BLaER1 (cell line): Measurements from ENCODE around the gene TBXAS1.
"Not testable (repeated sequence)": the region's sequence is repeated elsewhere in the genome, so short reads cannot be mapped to it uniquely, and the experiment has no call there.

Source experiments
- H3K27ac ChIP-seq: shearing (Covaris generic); formaldehyde crosslinking; 2 replicates; pipeline ENCODE4 v1.8.1; 2022
- H3K27me3 ChIP-seq: shearing (Covaris generic); formaldehyde crosslinking; 2 replicates; pipeline ENCODE4 v1.8.1; 2022
- H3K36me3 ChIP-seq: shearing (Covaris generic); formaldehyde crosslinking; 2 replicates; pipeline ENCODE4 v1.8.1; 2022
- H3K4me1 ChIP-seq: shearing (Covaris generic); formaldehyde crosslinking; 2 replicates; pipeline ENCODE4 v1.8.1; 2022
- H3K4me2 ChIP-seq: shearing (Covaris generic); formaldehyde crosslinking; 2 replicates; pipeline ENCODE4 v1.8.1; 2022
- H3K4me3 ChIP-seq: shearing (Covaris generic); formaldehyde crosslinking; 2 replicates; pipeline ENCODE4 v1.8.1; 2022
- H3K9ac ChIP-seq: shearing (Covaris generic); formaldehyde crosslinking; 2 replicates; pipeline ENCODE4 v1.8.1; 2022
- H3K9me3 ChIP-seq: shearing (Covaris generic); formaldehyde crosslinking; 2 replicates; pipeline ENCODE4 v1.8.1; 2022
- H4K20me1 ChIP-seq: shearing (Covaris generic); formaldehyde crosslinking; 2 replicates; pipeline ENCODE4 v1.8.1; 2022
- Cebpa-rat ChIP-seq: shearing (Covaris generic); IDR thresholded peaks from 2 replicates; pipeline ENCODE4 v1.8.1; 2022

Gene TBXAS1

GRCh38 chr7:139823959-139824521, 5.0 kb upstream of the TBXAS1 start:
- Histone ChIP-seq H3K4me2 (no peak overlapping the region), H3K4me3 (no peak overlapping the region), H3K4me1 (peaks cover 5% of the 10 kb centered on the region), H3K36me3 (no peaks in the 10 kb centered on the region), H3K9ac (no peak overlapping the region), H3K9me3 (no peaks in the 10 kb centered on the region), H3K27ac (no peak overlapping the region), H4K20me1 (no peaks in the 10 kb centered on the region), H3K27me3 (no peaks in the 10 kb centered on the region)
- no peak for TF ChIP-seq Cebpa-rat

- Histone ChIP-seq H3K4me2 (no peak overlapping the region), H3K36me3 (no peaks in the 10 kb centered on the region), H3K27me3 (no peaks in the 10 kb centered on the region)
Measured at GRCh38 chr7:139825666-139826290, 3.3 kb upstream of the TBXAS1 start.

GRCh38 chr7:139827042-139827441, 2.0 kb upstream of the TBXAS1 start:
- TF ChIP-seq Cebpa-rat = no peak
- Histone ChIP-seq H3K4me3 (no peak overlapping the region), H4K20me1 (no peaks in the 10 kb centered on the region), H3K27ac (no peak overlapping the region), H3K9ac (no peak overlapping the region), H3K4me2 (no peak overlapping the region), H3K36me3 (no peaks in the 10 kb centered on the region), H3K4me1 (peaks cover 14% of the 10 kb centered on the region), H3K27me3 (no peaks in the 10 kb centered on the region), H3K9me3 (no peaks in the 10 kb centered on the region)

More at GRCh38 chr7:139825666-139826290, 3.3 kb upstream of the TBXAS1 start:
- Histone ChIP-seq H3K4me3 (no peak overlapping the region), H3K9ac (no peak overlapping the region), H4K20me1 (no peaks in the 10 kb centered on the region), H3K9me3 (no peaks in the 10 kb centered on the region), H3K27ac (no peak overlapping the region), H3K4me1 (peaks cover 14% of the 10 kb centered on the region)
- no peak for TF ChIP-seq Cebpa-rat

GRCh38 chr7:139828446-139828845, 618 bp upstream of the TBXAS1 start:
- peak overlapping the region; percentile 71; the same call in 1 of the 2 replicates for H3K4me2 ChIP-seq
- no peak overlapping the region for H3K9ac ChIP-seq
- H3K27ac ChIP-seq = no peak overlapping the region

DNA sequence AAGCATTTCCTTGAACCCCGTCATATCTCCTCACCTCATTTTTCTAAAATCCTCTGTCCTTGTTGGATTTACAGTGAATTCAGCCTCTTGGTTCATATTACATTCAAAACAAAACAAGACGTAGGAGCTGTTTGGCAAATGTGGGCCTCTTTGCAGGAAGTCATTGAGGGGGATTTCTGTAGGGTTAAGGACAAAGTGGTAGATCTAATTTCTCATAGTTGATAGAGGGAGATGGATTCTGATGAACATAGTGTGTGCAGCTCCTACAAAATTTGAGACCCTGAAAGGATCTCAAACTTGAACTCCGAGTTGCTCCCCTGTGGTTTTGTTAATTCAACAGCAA, 682 bp downstream of the TBXAS1 start:
- TF ChIP-seq Cebpa-rat = no peak
- no peaks in the 10 kb centered on the region for H4K20me1 ChIP-seq
- H3K27ac ChIP-seq = no peak overlapping the region
- H3K4me3 ChIP-seq = no peak overlapping the region
- H3K9ac ChIP-seq = no peak overlapping the region
- H3K27me3 ChIP-seq = no peaks in the 10 kb centered on the region
- H3K4me2 ChIP-seq = no peak overlapping the region
- H3K4me1 ChIP-seq = peaks cover 14% of the 10 kb centered on the region
- no peaks in the 10 kb centered on the region for H3K36me3 ChIP-seq
- H3K9me3 ChIP-seq = peaks cover 7% of the 10 kb centered on the region

More at GRCh38 chr7:139828446-139828845, 618 bp upstream of the TBXAS1 start:
- H3K4me1 ChIP-seq = peaks cover 14% of the 10 kb centered on the region
- H3K36me3 ChIP-seq = no peaks in the 10 kb centered on the region
- H4K20me1 ChIP-seq = no peaks in the 10 kb centered on the region
- peaks cover 5% of the 10 kb centered on the region for H3K9me3 ChIP-seq
- H3K27me3 ChIP-seq = no peaks in the 10 kb centered on the region
- TF ChIP-seq Cebpa-rat = no peak
- no peak overlapping the region for H3K4me3 ChIP-seq

DNA sequence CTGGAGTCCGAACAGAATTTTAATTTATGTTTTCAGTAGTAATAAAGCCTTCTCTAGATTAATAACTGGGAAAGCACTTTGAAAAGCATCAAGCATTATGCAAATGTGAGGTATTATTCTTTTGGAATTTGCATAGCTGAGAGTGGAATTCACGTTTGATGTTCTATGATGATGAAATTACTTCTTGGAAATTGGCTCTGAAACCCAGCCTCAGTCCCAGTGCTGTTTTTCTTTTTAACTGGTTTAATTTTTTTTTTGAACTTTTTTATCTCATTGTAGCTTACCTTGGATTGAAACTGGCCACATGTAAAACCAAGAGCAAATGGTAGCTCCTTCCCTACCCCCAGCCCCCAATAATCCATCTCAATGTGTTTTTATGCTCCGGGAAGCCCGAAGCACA, 1.2 kb downstream of the TBXAS1 start:
- no peak for TF ChIP-seq Cebpa-rat
- Histone ChIP-seq H3K4me2 (no peak overlapping the region), H4K20me1 (no peaks in the 10 kb centered on the region)

GRCh38 chr7:139830782-139831501, 1.9 kb downstream of the TBXAS1 start:
- TF ChIP-seq Cebpa-rat = no peak
- no peak overlapping the region for H3K27ac ChIP-seq
- H3K27me3 ChIP-seq = no peaks in the 10 kb centered on the region
- no peaks in the 10 kb centered on the region for H4K20me1 ChIP-seq
- H3K9me3 ChIP-seq = peaks cover 7% of the 10 kb centered on the region
- no peaks in the 10 kb centered on the region for H3K36me3 ChIP-seq
- no peak overlapping the region for H3K4me2 ChIP-seq
- no peak overlapping the region for H3K4me3 ChIP-seq
- H3K9ac ChIP-seq = no peak overlapping the region
- peaks cover 14% of the 10 kb centered on the region for H3K4me1 ChIP-seq

More for the DNA sequence above, 1.2 kb downstream of the TBXAS1 start:
- Histone ChIP-seq H3K27ac (no peak overlapping the region), H3K9ac (no peak overlapping the region), H3K4me1 (peaks cover 14% of the 10 kb centered on the region), H3K27me3 (no peaks in the 10 kb centered on the region), H3K4me3 (no peak overlapping the region), H3K36me3 (no peaks in the 10 kb centered on the region), H3K9me3 (peaks cover 7% of the 10 kb centered on the region)

- H4K20me1 ChIP-seq, H3K9ac ChIP-seq, H3K4me1 ChIP-seq, H3K4me2 ChIP-seq, H3K27me3 ChIP-seq, H3K4me3 ChIP-seq, H3K36me3 ChIP-seq, H3K27ac ChIP-seq: not testable (repeated sequence)
- H3K9me3 ChIP-seq = peaks cover 13% of the 10 kb centered on the region
Measured at GRCh38 chr7:139835848-139836247, 6.8 kb downstream of the TBXAS1 start.

- not testable (repeated sequence) for H3K27ac ChIP-seq, H3K4me2 ChIP-seq, H4K20me1 ChIP-seq, H3K4me3 ChIP-seq, H3K27me3 ChIP-seq, H3K4me1 ChIP-seq, H3K9ac ChIP-seq, H3K36me3 ChIP-seq
- H3K9me3 ChIP-seq = peaks cover 13% of the 10 kb centered on the region
Measured at GRCh38 chr7:139837291-139837690, 8.2 kb downstream of the TBXAS1 start.

DNA sequence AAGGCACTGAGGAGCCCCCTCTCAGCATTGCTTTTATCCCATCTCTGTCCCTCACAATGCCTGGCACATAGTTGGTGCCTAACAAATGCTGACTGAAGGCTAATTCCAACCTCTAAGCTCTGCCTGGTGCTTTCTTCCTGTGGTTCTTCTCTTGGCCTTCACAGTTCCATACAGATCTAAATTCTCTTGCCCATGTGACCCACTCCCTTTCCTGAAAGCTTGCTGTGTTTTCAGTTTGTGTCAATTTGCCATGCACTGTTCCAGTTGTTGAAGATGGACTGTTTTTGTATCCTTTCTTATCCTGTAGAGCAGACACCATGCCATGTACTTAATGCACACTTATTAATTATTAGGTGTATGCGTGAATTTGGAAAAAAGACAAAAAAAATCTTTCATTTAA, 9.2 kb downstream of the TBXAS1 start:
- H3K27ac ChIP-seq = no peak overlapping the region
- no peak overlapping the region for H3K9ac ChIP-seq
- no peaks in the 10 kb centered on the region for H3K27me3 ChIP-seq
- peaks cover 15% of the 10 kb centered on the region for H3K4me1 ChIP-seq
- no peak for TF ChIP-seq Cebpa-rat
- no peak overlapping the region for H3K4me2 ChIP-seq
- H3K4me3 ChIP-seq = no peak overlapping the region
- no peaks in the 10 kb centered on the region for H3K36me3 ChIP-seq
- H4K20me1 ChIP-seq = no peaks in the 10 kb centered on the region
- H3K9me3 ChIP-seq = peaks cover 10% of the 10 kb centered on the region
